Measurements from ENCODE around the gene MRPL48. TPM values are rescaled to one million over a fixed set of nuclear protein-coding genes. Genes with fewer than 3 reads are reported as not detected.

Gene MRPL48
- total RNA-seq, 4 donors from 2014 or later = 10.7 to 19.8 (median 12.3) TPM

DNA sequence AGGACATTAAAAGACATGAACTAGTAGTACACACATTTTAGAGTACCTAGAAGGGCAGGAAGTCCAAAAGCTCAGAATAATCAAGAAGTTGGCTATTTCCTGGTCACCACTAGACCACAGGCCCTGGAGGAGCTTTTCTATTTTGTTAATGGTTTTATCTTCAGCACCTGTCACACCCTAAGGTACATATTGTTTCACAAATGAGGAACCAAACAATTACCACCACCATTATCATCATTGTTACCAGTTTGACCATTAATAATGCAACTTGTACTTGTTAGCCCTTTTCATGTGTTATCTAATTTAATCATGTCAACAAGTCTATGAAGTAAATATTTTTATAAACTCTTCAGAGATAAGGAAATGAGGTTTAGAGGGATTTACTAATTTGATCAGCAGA lies 4.9 kb downstream of the MRPL48 start:
- ATAC-seq (ENCODE audit: low FRiP score) (no peak), DNase-seq (ENCODE audit: low spot score) (no peak)
- no peak for TF ChIP-seq CTCF (IDR thresholded peaks at IDR 0.05)

DNA sequence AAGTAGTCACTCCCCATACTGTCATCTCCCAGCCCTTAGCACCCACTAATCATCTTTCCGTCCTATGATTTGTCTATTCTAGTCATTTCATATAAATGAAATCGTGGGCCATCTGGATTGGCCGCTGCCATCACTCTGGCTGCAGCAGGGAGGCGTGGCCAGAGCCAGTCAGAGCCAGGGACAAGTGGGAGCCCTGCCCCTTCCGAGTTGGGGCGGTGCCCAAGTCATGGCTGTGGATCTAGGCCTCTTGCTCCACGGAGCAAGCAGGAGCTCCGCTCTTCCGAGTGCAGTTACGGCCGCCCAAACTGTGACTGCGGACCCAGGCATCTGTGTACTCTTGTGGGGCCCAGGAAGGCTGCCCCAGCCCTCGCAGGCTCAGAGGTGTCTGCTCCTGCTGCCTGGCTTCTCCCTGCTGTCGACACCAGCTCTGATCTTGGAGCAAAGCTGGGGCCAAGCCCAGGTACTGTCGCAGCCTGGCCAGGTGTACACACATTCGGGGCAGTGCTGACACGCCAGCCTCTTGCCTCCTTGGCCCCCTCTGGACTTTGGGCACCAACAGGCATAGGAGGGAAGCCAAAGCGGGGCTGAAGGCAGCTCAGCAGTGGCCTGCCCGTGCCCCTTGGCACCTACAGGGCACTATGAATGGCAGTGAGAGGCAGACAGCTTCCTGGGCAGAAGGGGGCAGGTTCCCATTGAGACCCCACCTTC lies 8.4 kb downstream of the MRPL48 start:
- TF ChIP-seq CTCF (IDR thresholded peaks at IDR 0.05) = no peak
- no peak for DNase-seq (ENCODE audit: low spot score)
- ATAC-seq (ENCODE audit: low FRiP score) = no peak

- no peak for TF ChIP-seq CTCF (IDR thresholded peaks at IDR 0.05)
- ATAC-seq (ENCODE audit: low FRiP score) = no peak
- no peak for DNase-seq (ENCODE audit: low spot score)
Observed at GRCh38 chr11:73797457-73797856, 9.8 kb downstream of the MRPL48 start.

GRCh38 chr11:73800276-73800806 lies 12.7 kb downstream of the MRPL48 start:
- TF ChIP-seq CTCF (IDR thresholded peaks at IDR 0.05) = no peak
- ATAC-seq (ENCODE audit: low FRiP score) (no peak), DNase-seq (ENCODE audit: low spot score) (no peak)

- no peak for ATAC-seq (ENCODE audit: low FRiP score)
- no peak for DNase-seq (ENCODE audit: low spot score)
- TF ChIP-seq CTCF (IDR thresholded peaks at IDR 0.05) = no peak
Observed at GRCh38 chr11:73801136-73801535, 13.5 kb downstream of the MRPL48 start.

GRCh38 chr11:73804712-73805111 lies 17.0 kb downstream of the MRPL48 start:
- TF ChIP-seq CTCF (IDR thresholded peaks at IDR 0.05) = no peak
- DNase-seq (ENCODE audit: low spot score) = no peak

GRCh38 chr11:73808052-73808451 lies 20.4 kb downstream of the MRPL48 start:
- DNase-seq (ENCODE audit: low spot score) (no peak), ATAC-seq (ENCODE audit: low FRiP score) (no peak)
- TF ChIP-seq CTCF (IDR thresholded peaks at IDR 0.05) = no peak

More at GRCh38 chr11:73804712-73805111, 17.0 kb downstream of the MRPL48 start:
- no peak for ATAC-seq (ENCODE audit: low FRiP score)
